ENCODE measurements around the gene HEPH.

DNA sequence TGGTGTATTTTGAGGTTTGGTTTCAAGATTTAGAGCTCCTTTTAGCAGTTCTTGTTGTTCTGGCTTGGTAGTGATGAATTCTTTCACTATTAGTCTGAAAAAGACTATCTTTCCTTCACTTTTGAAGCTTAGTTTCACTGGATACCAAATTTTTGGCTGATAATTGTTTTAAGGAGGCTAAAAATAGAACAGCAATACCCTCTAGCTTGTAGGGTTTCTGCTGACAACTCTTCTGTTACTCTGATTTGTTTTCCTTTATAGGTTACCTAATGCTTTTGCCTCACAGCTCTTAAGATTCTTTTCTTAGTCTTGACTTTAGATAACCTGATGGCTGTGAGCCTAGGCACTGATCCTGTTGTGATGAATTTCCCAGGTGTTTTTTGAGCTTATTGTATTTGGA lies 33.6 kb upstream of the HEPH start:
- TF ChIP-seq, protein P1, sequence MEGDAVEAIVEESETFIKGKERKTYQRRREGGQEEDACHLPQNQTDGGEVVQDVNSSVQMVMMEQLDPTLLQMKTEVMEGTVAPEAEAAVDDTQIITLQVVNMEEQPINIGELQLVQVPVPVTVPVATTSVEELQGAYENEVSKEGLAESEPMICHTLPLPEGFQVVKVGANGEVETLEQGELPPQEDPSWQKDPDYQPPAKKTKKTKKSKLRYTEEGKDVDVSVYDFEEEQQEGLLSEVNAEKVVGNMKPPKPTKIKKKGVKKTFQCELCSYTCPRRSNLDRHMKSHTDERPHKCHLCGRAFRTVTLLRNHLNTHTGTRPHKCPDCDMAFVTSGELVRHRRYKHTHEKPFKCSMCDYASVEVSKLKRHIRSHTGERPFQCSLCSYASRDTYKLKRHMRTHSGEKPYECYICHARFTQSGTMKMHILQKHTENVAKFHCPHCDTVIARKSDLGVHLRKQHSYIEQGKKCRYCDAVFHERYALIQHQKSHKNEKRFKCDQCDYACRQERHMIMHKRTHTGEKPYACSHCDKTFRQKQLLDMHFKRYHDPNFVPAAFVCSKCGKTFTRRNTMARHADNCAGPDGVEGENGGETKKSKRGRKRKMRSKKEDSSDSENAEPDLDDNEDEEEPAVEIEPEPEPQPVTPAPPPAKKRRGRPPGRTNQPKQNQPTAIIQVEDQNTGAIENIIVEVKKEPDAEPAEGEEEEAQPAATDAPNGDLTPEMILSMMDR (IDR thresholded peaks at IDR 0.05 in 4 of 5, conservative IDR thresholded peaks at IDR 0.05 in 1 of 5): no peak
- TF ChIP-seq POLR2A (IDR thresholded peaks at IDR 0.05): no peak
